Pancreas (tissue), 10 donors: ENCODE results near the gene FAM168A. TPM values are rescaled to one million over a fixed set of nuclear protein-coding genes. Genes with fewer than 3 reads are reported as not detected.

Experiments used
- ATAC-seq, 4 donors: fragments of 200-7000 bp; cut with Tn5 transposase; one replicate each; pipeline versions ENCODE4 v1.8.0 to v1.9.1; 2020; ENCODE audit warnings: mild to moderate bottlenecking in 4 of 4, moderate library complexity in 4 of 4
- DNase-seq, 6 donors: peaks; one replicate each; pipeline ENCODE4 v3.0.0-alpha.2; 2020
- FAIRE-seq: peaks from 2 replicates; lab custom pipeline; 2012; peaks lifted over from hg19 to GRCh38; lab: Jason Lieb, UNC
- H3K27ac ChIP-seq, 4 donors: fragments of 200-600 bp; sonication (generic); 1 replicate in 3 of 4; 2 replicates in 1 of 4; pipeline versions ENCODE4 v1.5.0 to v1.8.0; 2020
- H3K27me3 ChIP-seq, 4 donors: fragments of 200-600 bp; one replicate each; pipeline ENCODE4 v1.8.0; 2021
- H3K36me3 ChIP-seq, 3 donors: fragments of 200-600 bp; sonication (generic) in 1 of 3; one replicate each; pipeline versions ENCODE4 v1.5.0 to v1.8.0; 2020 to 2021
- H3K4me1 ChIP-seq, 3 donors: fragments of 200-600 bp; one replicate each; pipeline ENCODE4 v1.8.0; 2021
- H3K4me3 ChIP-seq, 4 donors: fragments of 200-600 bp; sonication (generic) in 2 of 4; one replicate each; pipeline versions ENCODE4 v1.5.0 to v1.8.0; 2020 to 2021
- H3K9me3 ChIP-seq, 4 donors: fragments of 200-600 bp; one replicate each; pipeline ENCODE4 v1.8.0; 2021
- WGBS, 2 donors: extraction: QIAGEN DNeasy Blood & Tissue Kit; methylation state at CpG; one replicate each; pipeline ENCODE4 v1.1.7; 2013; 5-methylcytosine and 5-hydroxymethylcytosine counted together
- intact Hi-C, 3 donors: fragments of 100-400 bp; cut with DNase I; formaldehyde crosslinking; loops; one replicate each; pipeline versions ENCODE4 v1.11.1 to v1.14.2; 2022
- polyA plus RNA-seq, 2 donors: library from polyadenylated mRNA; stranded (reverse); fragments of 200-250 nt; gene quantifications; one replicate each; pipeline ENCODE4 v1.2.3, GENCODE V29; 2013
- total RNA-seq, 6 donors: library from RNA; stranded (reverse); fragmentation: NEBNext Ultra II Directional in 4 of 6; extraction: Animal tissue kit (Norgen Biotek cat#: 25700) in 4 of 6; gene quantifications; one replicate each; pipeline versions ENCODE4 v1.2.1 to v1.2.4, GENCODE V29; 2021 to 2023
- TF ChIP-seq, protein P1 (sequence below), 4 donors: fragments of 200-600 bp; sonication (generic) in 3 of 4; IDR thresholded peaks; one replicate each; pipeline versions ENCODE4 v1.5.0 to v1.8.0; 2021; ENCODE audit warnings: antibody characterized with exemption in 4 of 4
- donor health status: healthy with polysubstance abuse.
- donor health status: DM: no; HTN: no; CAD: no; lungs with moderate emphysema.
- donor health status: DM: no; HTN: no; CAD: no.
- donor health status: control.
- donor health status: control.
- donor health status: Bipolar disorder and iron deficiency.
- donor health status: DM: yes; HTN: yes; CAD: no.
- donor health status: DM: no; HTN: no; CAD: no.
- donor health status: DM: no; HTN: no; CAD: no.
- donor health status: DM: yes; HTN: yes; CAD: no.

The FAM168A gene
- total and polyA plus RNA-seq, 8 donors, result 4.9 to 22.5 (median 13.4) TPM

- Histone ChIP-seq H3K27ac (peak overlapping the region; percentile 38 to 78 (median 56)), H3K36me3 (no peaks in the 10 kb centered on the region), H3K27me3 (no peaks in the 10 kb centered on the region), H3K4me3 (peak overlapping the region; percentile 40 to 82 (median 78)), H3K9me3 (no peaks in the 10 kb centered on the region), H3K4me1 (peaks cover 0 to 12% (median 0%) of the 10 kb centered on the region in 3 donors)
- FAIRE-seq (no peak), ATAC-seq (no peak), DNase-seq (no peak)
- intact Hi-C loops, result no loop called here
- 3 to 4% methylated on average over 27 of the region's 27 CpGs for WGBS, 2 donors
- TF ChIP-seq, protein P1, sequence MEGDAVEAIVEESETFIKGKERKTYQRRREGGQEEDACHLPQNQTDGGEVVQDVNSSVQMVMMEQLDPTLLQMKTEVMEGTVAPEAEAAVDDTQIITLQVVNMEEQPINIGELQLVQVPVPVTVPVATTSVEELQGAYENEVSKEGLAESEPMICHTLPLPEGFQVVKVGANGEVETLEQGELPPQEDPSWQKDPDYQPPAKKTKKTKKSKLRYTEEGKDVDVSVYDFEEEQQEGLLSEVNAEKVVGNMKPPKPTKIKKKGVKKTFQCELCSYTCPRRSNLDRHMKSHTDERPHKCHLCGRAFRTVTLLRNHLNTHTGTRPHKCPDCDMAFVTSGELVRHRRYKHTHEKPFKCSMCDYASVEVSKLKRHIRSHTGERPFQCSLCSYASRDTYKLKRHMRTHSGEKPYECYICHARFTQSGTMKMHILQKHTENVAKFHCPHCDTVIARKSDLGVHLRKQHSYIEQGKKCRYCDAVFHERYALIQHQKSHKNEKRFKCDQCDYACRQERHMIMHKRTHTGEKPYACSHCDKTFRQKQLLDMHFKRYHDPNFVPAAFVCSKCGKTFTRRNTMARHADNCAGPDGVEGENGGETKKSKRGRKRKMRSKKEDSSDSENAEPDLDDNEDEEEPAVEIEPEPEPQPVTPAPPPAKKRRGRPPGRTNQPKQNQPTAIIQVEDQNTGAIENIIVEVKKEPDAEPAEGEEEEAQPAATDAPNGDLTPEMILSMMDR (IDR thresholded peaks at IDR 0.05), result no peak
Observed at GRCh38 chr11:73597336-73597955, 466 bp downstream of the FAM168A start.

GRCh38 chr11:73596547-73596946, 1.4 kb downstream of the FAM168A start:
- intact Hi-C loops, result no loop called here
- TF ChIP-seq, protein P1 (IDR thresholded peaks at IDR 0.05), result no peak
- no peak for FAIRE-seq
- ATAC-seq, result no peak
- WGBS, 2 donors, result 95 to 98% methylated on average over 2 of the region's 2 CpGs
- H3K27me3 ChIP-seq, result no peaks in the 10 kb centered on the region
- no peak overlapping the region for H3K4me3 ChIP-seq
- H3K27ac ChIP-seq, result no peak overlapping the region
- no peaks in the 10 kb centered on the region for H3K9me3 ChIP-seq
- DNase-seq, result no peak
- H3K36me3 ChIP-seq, result no peaks in the 10 kb centered on the region
- H3K4me1 ChIP-seq, result peaks cover 0 to 12% (median 0%) of the 10 kb centered on the region in 3 donors

- peaks cover 0 to 7% (median 0%) of the 10 kb centered on the region in 3 donors for H3K4me1 ChIP-seq
- H3K27ac ChIP-seq, result no peak overlapping the region
- FAIRE-seq (no peak), ATAC-seq (no peak), DNase-seq (no peak)
- H3K27me3 ChIP-seq, result no peaks in the 10 kb centered on the region
- no peaks in the 10 kb centered on the region for H3K36me3 ChIP-seq
- WGBS, 2 donors, result 94 to 95% methylated on average over 3 of the region's 3 CpGs
- intact Hi-C loops, result no loop called here
- H3K4me3 ChIP-seq, result no peak overlapping the region
- no peaks in the 10 kb centered on the region for H3K9me3 ChIP-seq
- TF ChIP-seq, protein P1 (IDR thresholded peaks at IDR 0.05), result no peak
Observed at GRCh38 chr11:73592640-73593039, 5.3 kb downstream of the FAM168A start.

GRCh38 chr11:73591743-73592142, 6.2 kb downstream of the FAM168A start:
- FAIRE-seq (no peak), DNase-seq (no peak), ATAC-seq (no peak)
- Histone ChIP-seq H3K36me3 (no peaks in the 10 kb centered on the region), H3K9me3 (no peaks in the 10 kb centered on the region), H3K4me1 (peaks cover 0 to 3% (median 0%) of the 10 kb centered on the region in 3 donors), H3K27ac (no peak overlapping the region), H3K4me3 (no peak overlapping the region), H3K27me3 (no peaks in the 10 kb centered on the region)
- TF ChIP-seq, protein P1 (IDR thresholded peaks at IDR 0.05), result no peak
- intact Hi-C loops, result no loop called here
- 91 to 95% methylated on average over 4 of the region's 4 CpGs for WGBS, 2 donors

DNA sequence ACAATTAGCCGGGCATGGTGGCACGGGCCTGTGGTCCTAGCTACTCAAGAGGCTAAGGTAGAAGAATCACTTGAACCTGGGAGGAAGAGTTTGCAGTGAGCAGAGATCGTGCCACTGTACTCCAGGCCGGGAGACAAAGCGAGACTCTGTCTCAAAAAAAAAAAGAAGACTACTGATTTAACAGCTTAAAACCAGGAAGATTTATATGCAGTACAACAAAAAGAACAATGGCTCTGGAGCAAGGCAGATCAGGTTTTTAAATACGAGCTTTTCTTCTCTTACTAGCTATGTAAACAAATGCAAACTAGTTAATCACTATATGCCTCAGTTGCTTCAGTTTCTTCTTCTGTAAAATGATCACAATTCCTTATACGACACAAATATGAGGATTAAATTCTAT, 6.9 kb downstream of the FAM168A start:
- intact Hi-C loops, result no loop called here
- Histone ChIP-seq H3K27ac (no peak overlapping the region), H3K27me3 (no peaks in the 10 kb centered on the region), H3K4me1 (peaks cover 0 to 2% (median 0%) of the 10 kb centered on the region in 3 donors), H3K9me3 (no peaks in the 10 kb centered on the region), H3K4me3 (no peak overlapping the region), H3K36me3 (no peaks in the 10 kb centered on the region)
- no peak for ATAC-seq
- DNase-seq, result no peak
- WGBS, 2 donors, result 91 to 96% methylated on average over 7 of the region's 7 CpGs
- FAIRE-seq, result no peak
- TF ChIP-seq, protein P1 (IDR thresholded peaks at IDR 0.05), result no peak
